ENCODE measurements around the gene CHMP4B. TPM values are rescaled to one million over a fixed set of nuclear protein-coding genes. Genes with fewer than 3 reads are reported as not detected.

CHMP4B gene
- total and polyA plus RNA-seq, 4 donors: 2.7 to 37.2 (median 17.2) TPM

DNA sequence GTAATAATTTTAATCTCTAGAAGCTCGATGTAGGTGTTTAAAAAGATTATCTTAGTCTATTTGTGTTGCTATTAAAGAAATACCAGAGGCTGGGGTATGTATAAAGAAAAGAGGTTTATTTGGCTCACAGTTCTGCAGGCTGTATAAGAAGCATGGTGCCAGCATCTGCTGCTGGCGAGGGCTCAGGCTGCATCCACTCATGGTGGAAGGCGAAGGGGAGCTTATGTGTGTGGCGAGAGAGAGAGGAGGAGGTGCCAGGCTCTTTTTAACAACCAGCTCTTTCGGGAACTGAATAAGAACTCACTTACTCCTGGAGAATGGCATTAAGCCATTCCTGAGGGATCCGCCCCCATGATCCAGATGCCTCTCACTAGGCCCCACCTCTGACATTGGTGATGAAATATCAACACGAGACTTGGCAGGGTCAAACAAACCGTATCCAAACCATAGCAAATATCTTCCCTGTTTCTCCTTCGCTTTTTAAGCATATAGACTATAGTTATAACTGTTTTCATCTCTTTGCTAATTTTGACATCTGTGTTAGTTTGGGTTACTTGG is 24.5 kb downstream of the CHMP4B start:
- no peak for DNase-seq (ENCODE audit: low spot score)
- H3K27me3 ChIP-seq (ENCODE audit: control insufficient read depth in 4 of 4, insufficient read depth in 4 of 4, low read length in 3 of 4): no peaks in the 10 kb centered on the region
- H3K9me3 ChIP-seq (ENCODE audit: control insufficient read depth in 4 of 4, low read length in 3 of 4): no peaks in the 10 kb centered on the region
- no peak overlapping the region for H3K4me3 ChIP-seq (ENCODE audit: low read depth in 1 of 3, low read length in 3 of 3)
- no peak overlapping the region for H3K9ac ChIP-seq (ENCODE audit: low read depth in 1 of 2, low read length in 2 of 2)
- H3K36me3 ChIP-seq (ENCODE audit: control insufficient read depth in 4 of 4, insufficient read depth in 3 of 4, low read depth in 1 of 4, low read length in 3 of 4): no peaks in the 10 kb centered on the region
- WGBS: 64% methylated on average over 9 of the region's 9 CpGs
- TF ChIP-seq NR2F2 (IDR thresholded peaks at IDR 0.05): no peak
- TF ChIP-seq, protein P1, sequence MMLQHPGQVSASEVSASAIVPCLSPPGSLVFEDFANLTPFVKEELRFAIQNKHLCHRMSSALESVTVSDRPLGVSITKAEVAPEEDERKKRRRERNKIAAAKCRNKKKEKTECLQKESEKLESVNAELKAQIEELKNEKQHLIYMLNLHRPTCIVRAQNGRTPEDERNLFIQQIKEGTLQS (IDR thresholded peaks at IDR 0.05): peak; percentile 85
- TF ChIP-seq REST (IDR thresholded peaks at IDR 0.05): no peak
- no peak for TF ChIP-seq SP1 (IDR thresholded peaks at IDR 0.05)
- no peak for TF ChIP-seq TAF1 (conservative IDR thresholded peaks at IDR 0.05)
- TF ChIP-seq RXRA (IDR thresholded peaks at IDR 0.05): peak; percentile 19 to 51
- TF ChIP-seq HNF4A (conservative IDR thresholded peaks at IDR 0.05): peak; percentile 45 to 46
- peak in 1 of 2 donors; percentile 8 for TF ChIP-seq RAD21 (IDR thresholded peaks at IDR 0.05)
- TF ChIP-seq GABPA (IDR thresholded peaks at IDR 0.05 in 1 of 2, conservative IDR thresholded peaks at IDR 0.05 in 1 of 2): no peak
- TF ChIP-seq, protein P2, sequence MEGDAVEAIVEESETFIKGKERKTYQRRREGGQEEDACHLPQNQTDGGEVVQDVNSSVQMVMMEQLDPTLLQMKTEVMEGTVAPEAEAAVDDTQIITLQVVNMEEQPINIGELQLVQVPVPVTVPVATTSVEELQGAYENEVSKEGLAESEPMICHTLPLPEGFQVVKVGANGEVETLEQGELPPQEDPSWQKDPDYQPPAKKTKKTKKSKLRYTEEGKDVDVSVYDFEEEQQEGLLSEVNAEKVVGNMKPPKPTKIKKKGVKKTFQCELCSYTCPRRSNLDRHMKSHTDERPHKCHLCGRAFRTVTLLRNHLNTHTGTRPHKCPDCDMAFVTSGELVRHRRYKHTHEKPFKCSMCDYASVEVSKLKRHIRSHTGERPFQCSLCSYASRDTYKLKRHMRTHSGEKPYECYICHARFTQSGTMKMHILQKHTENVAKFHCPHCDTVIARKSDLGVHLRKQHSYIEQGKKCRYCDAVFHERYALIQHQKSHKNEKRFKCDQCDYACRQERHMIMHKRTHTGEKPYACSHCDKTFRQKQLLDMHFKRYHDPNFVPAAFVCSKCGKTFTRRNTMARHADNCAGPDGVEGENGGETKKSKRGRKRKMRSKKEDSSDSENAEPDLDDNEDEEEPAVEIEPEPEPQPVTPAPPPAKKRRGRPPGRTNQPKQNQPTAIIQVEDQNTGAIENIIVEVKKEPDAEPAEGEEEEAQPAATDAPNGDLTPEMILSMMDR (IDR thresholded peaks at IDR 0.05; ENCODE audit: low read depth, low read length, missing input control): no peak
- no peak for TF ChIP-seq MAX (IDR thresholded peaks at IDR 0.05)
- TF ChIP-seq YY1 (IDR thresholded peaks at IDR 0.05): peak; percentile 39
- no peak for TF ChIP-seq ZBTB33 (IDR thresholded peaks at IDR 0.05)
- peak; percentile 27 for TF ChIP-seq FOXA2 (IDR thresholded peaks at IDR 0.05)
- no peak for TF ChIP-seq JUND (IDR thresholded peaks at IDR 0.05)
- TF ChIP-seq FOXA1 (IDR thresholded peaks at IDR 0.05): no peak
- TF ChIP-seq HNF4G (IDR thresholded peaks at IDR 0.05): no peak
- peak in 1 of 2 donors; percentile 33 for TF ChIP-seq EGR1 (IDR thresholded peaks at IDR 0.05; ENCODE audit: low read depth in 2 of 2)
- peaks cover 24 to 66% (median 50%) of the 10 kb centered on the region in 4 donors for H3K4me1 ChIP-seq (ENCODE audit: control insufficient read depth in 4 of 4, insufficient read depth in 4 of 4, low read length in 3 of 4)
- H3K27ac ChIP-seq (ENCODE audit: low read depth in 1 of 2, low read length in 2 of 2): no peak overlapping the region

Measured in liver (tissue), 9 donors.